VCaP (cell line): ENCODE data around the gene SLITRK1.

Experiments
- H3K27ac ChIP-seq: fragments of 450-650 bp; 2 replicates; pipeline ENCODE4 v1.5.1; 2017
- TF ChIP-seq, protein P1 (sequence below): fragments of 450-650 bp; conservative IDR thresholded peaks from 2 replicates; pipeline ENCODE4 v1.5.1; 2017; ENCODE audit warnings: mild to moderate bottlenecking, moderate library complexity

Gene SLITRK1

DNA sequence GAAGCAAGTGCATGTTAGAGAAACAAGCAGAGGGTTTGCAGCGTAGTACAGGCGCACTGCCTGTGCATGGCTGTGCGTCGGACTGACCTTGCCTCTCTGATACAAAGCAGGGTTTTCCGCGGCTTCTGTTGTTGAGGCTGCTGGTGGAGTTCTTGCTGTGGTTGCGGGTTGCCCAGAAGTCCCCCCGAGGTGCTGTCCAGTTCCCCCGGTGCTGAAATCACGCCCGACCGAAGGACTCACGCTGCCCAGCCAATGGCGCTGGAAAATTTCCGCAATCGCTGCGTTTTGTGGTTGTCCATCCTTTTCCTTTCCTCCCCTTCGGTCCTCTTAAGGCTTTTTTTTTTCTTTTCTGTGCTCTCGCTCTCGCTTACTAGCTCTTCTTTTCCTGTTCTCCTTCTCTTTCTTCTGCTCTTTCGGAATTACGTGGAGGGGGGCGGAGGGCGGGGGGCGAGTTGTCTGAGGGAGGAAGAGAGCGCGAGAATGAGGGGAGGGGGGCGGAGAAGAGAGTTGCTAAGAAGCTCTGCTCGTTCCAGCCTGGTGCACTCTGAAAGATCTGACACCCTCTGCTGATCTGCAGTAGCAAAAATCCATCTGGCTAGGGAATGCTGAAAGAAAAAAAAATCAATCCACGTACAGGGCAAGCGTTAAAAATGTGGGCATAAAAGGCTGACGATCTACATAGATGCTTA is at the start of gene SLITRK1:
Gene SLITRK1, minus strand, starts transcription at position 558 of the 689 bp plus-strand sequence. CDS start 967 bp downstream, outside the sequence.
- no peak within 1 kb of the TSS for H3K27ac ChIP-seq
- TF ChIP-seq, protein P1, sequence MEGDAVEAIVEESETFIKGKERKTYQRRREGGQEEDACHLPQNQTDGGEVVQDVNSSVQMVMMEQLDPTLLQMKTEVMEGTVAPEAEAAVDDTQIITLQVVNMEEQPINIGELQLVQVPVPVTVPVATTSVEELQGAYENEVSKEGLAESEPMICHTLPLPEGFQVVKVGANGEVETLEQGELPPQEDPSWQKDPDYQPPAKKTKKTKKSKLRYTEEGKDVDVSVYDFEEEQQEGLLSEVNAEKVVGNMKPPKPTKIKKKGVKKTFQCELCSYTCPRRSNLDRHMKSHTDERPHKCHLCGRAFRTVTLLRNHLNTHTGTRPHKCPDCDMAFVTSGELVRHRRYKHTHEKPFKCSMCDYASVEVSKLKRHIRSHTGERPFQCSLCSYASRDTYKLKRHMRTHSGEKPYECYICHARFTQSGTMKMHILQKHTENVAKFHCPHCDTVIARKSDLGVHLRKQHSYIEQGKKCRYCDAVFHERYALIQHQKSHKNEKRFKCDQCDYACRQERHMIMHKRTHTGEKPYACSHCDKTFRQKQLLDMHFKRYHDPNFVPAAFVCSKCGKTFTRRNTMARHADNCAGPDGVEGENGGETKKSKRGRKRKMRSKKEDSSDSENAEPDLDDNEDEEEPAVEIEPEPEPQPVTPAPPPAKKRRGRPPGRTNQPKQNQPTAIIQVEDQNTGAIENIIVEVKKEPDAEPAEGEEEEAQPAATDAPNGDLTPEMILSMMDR, result no peak

- no peak overlapping the region for H3K27ac ChIP-seq
- TF ChIP-seq, protein P1, result no peak
These were observed 46.9 kb upstream of the SLITRK1 start for GRCh38 chr13:83929157-83929556.

GRCh38 chr13:83919775-83920174 is 37.5 kb upstream of the SLITRK1 start:
- H3K27ac ChIP-seq, result no peak overlapping the region
- TF ChIP-seq, protein P1, result no peak

DNA sequence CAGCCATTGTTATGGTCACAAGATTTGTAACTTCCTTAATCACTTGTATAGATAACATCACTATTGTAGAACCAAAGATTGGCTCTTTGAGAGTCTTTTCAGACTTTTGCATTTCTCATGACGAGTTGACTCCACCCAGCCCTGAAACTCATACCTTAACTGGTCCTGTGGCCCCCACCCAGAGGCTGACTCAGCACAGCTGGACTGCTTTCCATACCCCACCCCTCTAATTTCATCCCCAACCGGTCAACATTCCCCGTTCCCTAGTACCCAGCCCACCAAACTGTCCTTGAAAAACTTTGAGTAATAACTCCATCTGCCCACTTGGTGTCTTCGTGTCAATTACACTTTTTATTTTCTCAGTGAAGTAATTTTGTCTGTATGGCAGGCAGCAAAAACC is 32.1 kb upstream of the SLITRK1 start:
- no peak overlapping the region for H3K27ac ChIP-seq
- TF ChIP-seq, protein P1, result no peak

- TF ChIP-seq, protein P1, result no peak
- no peak overlapping the region for H3K27ac ChIP-seq
These were observed 25.1 kb upstream of the SLITRK1 start for GRCh38 chr13:83907196-83907989.

DNA sequence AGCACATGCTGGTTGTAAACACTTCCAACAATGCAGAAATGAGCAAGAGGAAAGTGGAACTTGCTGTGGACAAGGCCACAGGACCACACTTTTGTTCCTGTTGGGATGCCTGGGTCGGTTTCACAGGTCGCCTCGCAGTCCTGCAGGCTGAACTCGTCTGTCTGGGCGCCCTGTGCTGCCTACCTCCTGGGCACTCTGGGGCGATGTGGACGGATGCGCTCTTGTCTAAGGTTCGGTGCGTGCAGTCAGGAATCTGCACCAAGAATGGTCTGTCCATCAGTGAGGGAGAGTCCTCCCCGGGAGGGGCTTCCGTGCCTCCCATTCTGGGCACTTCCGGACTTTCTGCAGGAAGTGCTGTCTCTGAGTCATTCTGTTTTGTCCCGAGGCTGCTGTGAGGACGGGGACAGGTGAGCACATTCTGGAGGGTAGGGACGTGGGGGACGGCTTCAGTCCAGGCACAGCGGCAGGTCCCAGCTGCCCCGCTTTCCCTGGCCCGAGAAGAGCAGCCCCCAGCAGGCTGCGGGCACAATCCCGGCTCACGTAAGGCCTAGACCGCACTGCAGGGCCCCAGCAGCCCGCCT is 24.1 kb upstream of the SLITRK1 start:
- TF ChIP-seq, protein P1, result no peak
- H3K27ac ChIP-seq, result no peak overlapping the region

- TF ChIP-seq, protein P1, result no peak
- H3K27ac ChIP-seq, result no peak overlapping the region
These were observed 23.4 kb upstream of the SLITRK1 start for GRCh38 chr13:83905641-83906040.
